AG04450 (cell line): ENCODE results near the gene CEACAM20. TPM values are rescaled to one million over a fixed set of nuclear protein-coding genes. Genes with fewer than 3 reads are reported as not detected.
"Not testable (repeated sequence)": the region's sequence is repeated elsewhere in the genome, so short reads cannot be mapped to it uniquely, and the experiment has no call there.

Source experiments
- CTCF ChIA-PET: fragments of 300-600, 350-600 bp; formaldehyde crosslinking; extraction: SDS; loops from one replicate; lab custom pipeline; 2022; ENCODE audit warnings: antibody characterized with exemption, inconsistent platforms; lab: Charles Lee
- POLR2A ChIA-PET: fragments of 350-600 bp; formaldehyde crosslinking; extraction: SDS; loops from one replicate; lab custom pipeline; 2021; ENCODE audit warnings: antibody characterized with exemption, inconsistent platforms; lab: Yijun Ruan, JAX
- DNase-seq: peaks from one replicate; pipeline ENCODE4 v3.0.0-alpha.2; 2011; ENCODE audit warnings: low read depth, low spot score
- H3K27ac ChIP-seq: one replicate; pipeline ENCODE4 v1.5.1; 2012; ENCODE audit warnings: low read depth, low read length, control low read depth
- H3K27me3 ChIP-seq: one replicate; pipeline ENCODE4 v1.6.0; 2012; ENCODE audit warnings: low read length; ENCODE audit not compliant: control insufficient read depth, insufficient read depth
- H3K4me3 ChIP-seq: 2 replicates; pipeline ENCODE4 v1.5.1; 2011; ENCODE audit warnings: mild to moderate bottlenecking, low read depth, low read length, control low read depth
- H3K9me3 ChIP-seq: 2 replicates; pipeline ENCODE4 v1.5.1; 2012; ENCODE audit warnings: low read length; ENCODE audit not compliant: control insufficient read depth, insufficient read depth
- CTCF ChIP-seq: IDR thresholded peaks from 2 replicates; pipeline ENCODE4 v1.5.1; 2011; ENCODE audit warnings: low read depth, low read length, control low read depth, inconsistent platforms
- polyA plus RNA-seq: library from polyadenylated mRNA; depleted of rRNA; stranded (reverse); fragments of >200 nt; gene quantifications from 2 replicates; pipeline ENCODE4 v1.2.3, GENCODE V29; 2011

Gene CEACAM20
- polyA plus RNA-seq, 1 experiment: not detected

- DNase-seq: no peak
- CTCF ChIA-PET: interaction anchor here (1.4 kb wide), 1 partner anchor 88 kb away, joined by 3 read pairs; no protein-coding TSS in a partner anchor
- Histone ChIP-seq H3K4me3 (no peak overlapping the region), H3K27ac (no peak overlapping the region), H3K27me3 (peaks cover 15% of the 10 kb centered on the region), H3K9me3 (peaks cover 3% of the 10 kb centered on the region; the same call in 1 of the 2 replicates)
- no peak for TF ChIP-seq CTCF
- POLR2A ChIA-PET: no interaction called here
Observed at GRCh38 chr19:44566984-44567383, 37.5 kb upstream of the CEACAM20 start.

- CTCF ChIA-PET: interaction anchor here (1.9 kb wide), 1 partner anchor 8 kb away, joined by 11 read pairs; no protein-coding TSS in a partner anchor
- POLR2A ChIA-PET: not testable (repeated sequence)
Observed at GRCh38 chr19:44563086-44563655, 33.7 kb upstream of the CEACAM20 start.

GRCh38 chr19:44557933-44558332 is 28.5 kb upstream of the CEACAM20 start:
- TF ChIP-seq CTCF: no peak
- CTCF ChIA-PET: no interaction called here

More at GRCh38 chr19:44563086-44563655, 33.7 kb upstream of the CEACAM20 start:
- not testable (repeated sequence) for H3K4me3 ChIP-seq, DNase-seq, H3K27ac ChIP-seq, H3K27me3 ChIP-seq, H3K9me3 ChIP-seq

GRCh38 chr19:44554641-44555246 is 25.3 kb upstream of the CEACAM20 start:
- no peak overlapping the region for H3K27ac ChIP-seq
- no peak for DNase-seq
- POLR2A ChIA-PET: no interaction called here
- TF ChIP-seq CTCF: no peak
- no peak overlapping the region for H3K4me3 ChIP-seq
- H3K9me3 ChIP-seq: no peaks in the 10 kb centered on the region
- H3K27me3 ChIP-seq: no peaks in the 10 kb centered on the region
- CTCF ChIA-PET: interaction anchor here (0.8 kb wide), 1 partner anchor 16 kb away, joined by 4 read pairs; no protein-coding TSS in a partner anchor

More at GRCh38 chr19:44557933-44558332, 28.5 kb upstream of the CEACAM20 start:
- Histone ChIP-seq H3K9me3 (no peaks in the 10 kb centered on the region), H3K27me3 (no peaks in the 10 kb centered on the region), H3K27ac (no peak overlapping the region), H3K4me3 (no peak overlapping the region)
- no peak for DNase-seq
- POLR2A ChIA-PET: no interaction called here

GRCh38 chr19:44553478-44554171 is 24.1 kb upstream of the CEACAM20 start:
- no peak for DNase-seq
- H3K27me3 ChIP-seq: no peaks in the 10 kb centered on the region
- H3K27ac ChIP-seq: no peak overlapping the region
- no peaks in the 10 kb centered on the region for H3K9me3 ChIP-seq
- no peak overlapping the region for H3K4me3 ChIP-seq
- POLR2A ChIA-PET: no interaction called here
- no peak for TF ChIP-seq CTCF
- CTCF ChIA-PET: interaction anchor here (0.8 kb wide), 1 partner anchor 18 kb away, joined by 4 read pairs; no protein-coding TSS in a partner anchor
